ENCODE data around the gene ZMAT3. TPM values are rescaled to one million over a fixed set of nuclear protein-coding genes. Genes with fewer than 3 reads are reported as not detected.

The ZMAT3 gene
- polyA plus RNA-seq, 1 donor: 5.3 TPM

Other genes with a start within 250 kb of the ZMAT3 start
- 19.9 TPM for gene PIK3CA, start 76.5 kb upstream of the ZMAT3 start, polyA plus RNA-seq
- gene KCNMB3, start 179.3 kb upstream of the ZMAT3 start, polyA plus RNA-seq: 5.0 TPM